ENCODE measurements around the gene DEPDC1.

GRCh38 chr1:68448365-68448764 lies 48.5 kb downstream of the DEPDC1 start:
- TF ChIP-seq CTCF (conservative IDR thresholded peaks at IDR 0.05; ENCODE audit: low read length) (no peak), EZH2phosphoT487 (IDR thresholded peaks at IDR 0.05; ENCODE audit: borderline replicate concordance) (no peak)

Data from Loucy (cell line).